Measurements from ENCODE around the gene PNCK.

The PNCK gene

GRCh38 chrX:153621949-153622598, 51.5 kb downstream of the PNCK start:
- no peak for DNase-seq (ENCODE audit: extremely low spot score)
- TF ChIP-seq FOXA1 (IDR thresholded peaks at IDR 0.05), result no peak
- TF ChIP-seq BHLHE40 (IDR thresholded peaks at IDR 0.05; ENCODE audit: borderline replicate concordance), result no peak
- no peak for TF ChIP-seq LEF1 (IDR thresholded peaks at IDR 0.05; ENCODE audit: borderline replicate concordance)
- no peak for TF ChIP-seq ELF4 (IDR thresholded peaks at IDR 0.05)
- no peak for TF ChIP-seq CTBP1 (IDR thresholded peaks at IDR 0.05; ENCODE audit: borderline replicate concordance)
- no peak for TF ChIP-seq NFRKB (IDR thresholded peaks at IDR 0.05)
- no peak for TF ChIP-seq TARDBP (IDR thresholded peaks at IDR 0.05)
- no peak for TF ChIP-seq SUZ12 (IDR thresholded peaks at IDR 0.05)
- CTCF ChIA-PET, result no interaction called here
- POLR2A ChIA-PET, result no interaction called here

- no peak for TF ChIP-seq FOXM1 (IDR thresholded peaks at IDR 0.05; ENCODE audit: borderline replicate concordance)
- TF ChIP-seq HDGF (IDR thresholded peaks at IDR 0.05; ENCODE audit: borderline replicate concordance), result no peak
- no peak for TF ChIP-seq FOXA1 (IDR thresholded peaks at IDR 0.05)
- no peak for TF ChIP-seq SUZ12 (IDR thresholded peaks at IDR 0.05)
- no peak for TF ChIP-seq L3MBTL2 (conservative IDR thresholded peaks at IDR 0.05)
- no peak for TF ChIP-seq NFRKB (IDR thresholded peaks at IDR 0.05)
- TF ChIP-seq ARNT (IDR thresholded peaks at IDR 0.05), result no peak
- POLR2A ChIA-PET, result no interaction called here
- CTCF ChIA-PET, result no interaction called here
- DNase-seq (ENCODE audit: extremely low spot score), result no peak
These were observed 53.0 kb downstream of the PNCK start for GRCh38 chrX:153620576-153620975.
